Epithelial cell of proximal tubule (primary cell): ENCODE data around the gene SGSH. TPM values are rescaled to one million over a fixed set of nuclear protein-coding genes. Genes with fewer than 3 reads are reported as not detected.

Experiments used
- DNase-seq: peaks from one replicate; pipeline ENCODE4 v3.0.0-alpha.2; 2011; ENCODE audit warnings: low read depth
- H3K4me3 ChIP-seq: 2 replicates; pipeline ENCODE4 v1.5.1; 2011; ENCODE audit warnings: low read depth, mild to moderate bottlenecking, low read length
- CTCF ChIP-seq: conservative IDR thresholded peaks from 2 replicates; pipeline ENCODE4 v1.5.1; 2012; ENCODE audit warnings: low read depth, mild to moderate bottlenecking, low read length
- total RNA-seq: library from RNA; depleted of rRNA; stranded (reverse); fragments of >200 nt; gene quantifications from 2 replicates; pipeline ENCODE4 v1.2.3, GENCODE V29; 2015

The SGSH gene
- total RNA-seq, 1 donor from 2014 or later = 24.2 TPM

- no peak for TF ChIP-seq CTCF
- no peak overlapping the region for H3K4me3 ChIP-seq
- DNase-seq = no peak
Observed at GRCh38 chr17:80191865-80192661, 28.1 kb downstream of the SGSH start.

DNA sequence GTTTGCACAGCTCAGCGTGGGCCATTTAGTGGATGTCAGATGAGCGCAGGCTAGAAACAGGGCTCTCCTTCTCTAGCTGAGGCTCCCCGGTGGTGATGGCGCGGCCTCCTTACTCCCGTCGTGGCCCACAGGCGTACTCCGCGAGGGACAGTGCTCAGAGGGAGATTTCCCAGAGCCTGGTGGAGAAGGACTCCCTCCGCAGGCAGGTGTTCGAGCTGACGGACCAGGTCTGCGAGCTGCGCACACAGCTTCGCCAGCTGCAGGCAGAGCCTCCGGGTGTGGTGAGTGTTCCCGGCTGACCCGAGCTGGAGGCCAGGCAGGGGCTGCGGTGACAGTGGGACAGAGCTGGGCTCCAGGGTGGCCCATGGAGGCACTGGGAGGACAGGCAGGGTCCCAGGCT lies 28.9 kb downstream of the SGSH start:
- TF ChIP-seq CTCF = no peak
- no peak for DNase-seq
- H3K4me3 ChIP-seq = no peak overlapping the region

DNA sequence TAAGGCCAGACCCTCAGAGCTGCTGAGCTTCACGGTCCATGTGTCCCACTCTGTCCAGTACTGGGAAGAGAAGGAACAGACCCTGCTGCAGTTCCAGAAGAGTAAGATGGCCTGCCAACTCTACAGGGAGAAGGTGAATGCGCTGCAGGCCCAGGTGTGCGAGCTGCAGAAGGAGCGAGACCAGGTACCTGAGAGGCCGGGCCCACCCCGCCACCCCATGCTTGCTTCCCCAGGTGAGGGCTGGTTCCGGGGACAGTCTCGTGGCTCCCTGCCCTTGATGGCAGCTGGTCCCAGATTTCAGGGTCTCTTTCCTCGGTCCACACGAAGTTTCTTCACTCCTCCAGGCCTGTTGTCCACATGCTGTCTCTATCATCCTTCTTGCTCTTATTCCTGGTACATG lies 29.4 kb downstream of the SGSH start:
- no peak for DNase-seq
- no peak for TF ChIP-seq CTCF

DNA sequence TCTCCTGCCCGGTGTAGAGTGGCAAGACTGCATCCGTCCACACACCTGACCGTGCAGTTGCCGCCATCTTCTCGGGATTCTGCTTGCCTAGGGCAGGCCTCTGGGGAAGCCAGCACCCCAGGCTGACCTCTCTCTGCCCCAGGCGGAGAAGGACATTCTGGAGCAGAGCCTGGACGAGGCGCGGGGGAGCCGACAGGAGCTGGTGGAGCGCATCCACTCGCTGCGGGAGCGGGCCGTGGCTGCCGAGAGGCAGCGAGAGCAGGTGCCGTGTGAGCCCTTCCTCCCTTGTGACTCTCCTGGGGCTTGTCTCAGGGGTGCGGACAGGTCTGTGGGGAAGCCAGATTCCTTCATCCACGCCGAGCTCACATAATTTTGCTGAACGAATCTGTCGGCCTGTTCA lies 30.5 kb downstream of the SGSH start:
- no peak overlapping the region for H3K4me3 ChIP-seq
- no peak for TF ChIP-seq CTCF
- DNase-seq = no peak

More for the DNA sequence above, 29.4 kb downstream of the SGSH start:
- no peak overlapping the region for H3K4me3 ChIP-seq

GRCh38 chr17:80187515-80187941 lies 32.6 kb downstream of the SGSH start:
- TF ChIP-seq CTCF = no peak
- H3K4me3 ChIP-seq = peak overlapping the region; percentile 11
- DNase-seq = no peak

- peak overlapping the region; percentile 11 for H3K4me3 ChIP-seq
- DNase-seq = no peak
- no peak for TF ChIP-seq CTCF
Observed at GRCh38 chr17:80187090-80187489, 33.0 kb downstream of the SGSH start.

DNA sequence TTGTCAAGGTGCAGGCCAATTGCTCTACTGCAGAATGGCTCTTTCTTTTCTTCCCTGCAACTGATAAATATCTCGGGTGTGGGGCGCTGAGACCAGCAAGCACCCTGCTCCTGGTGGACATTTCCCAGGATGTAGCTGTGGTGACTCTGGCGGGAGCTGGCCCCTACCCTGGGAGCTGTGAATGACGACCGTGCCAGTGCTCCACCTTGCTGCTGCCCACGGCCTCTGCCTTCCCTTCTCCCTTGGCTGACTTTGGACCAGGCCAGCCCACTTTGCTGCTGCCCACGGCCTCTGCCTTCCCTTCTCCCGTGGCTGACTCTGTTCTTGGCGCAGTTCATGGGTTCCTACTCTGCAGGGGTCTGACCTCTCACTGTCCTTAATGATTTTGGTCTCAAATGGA lies 34.2 kb downstream of the SGSH start:
- no peak for TF ChIP-seq CTCF
- no peak for DNase-seq

More for the DNA sequence above, 34.2 kb downstream of the SGSH start:
- no peak overlapping the region for H3K4me3 ChIP-seq
